IMR-90 (cell line): ENCODE data around the gene NCR1. TPM values are rescaled to one million over a fixed set of nuclear protein-coding genes. Genes with fewer than 3 reads are reported as not detected.

Experiments
- ATAC-seq: fragments of 200-7000 bp; cut with Tn5 transposase; 2 replicates; pipeline ENCODE4 v1.9.1; 2020; ENCODE audit warnings: low read depth, mild to moderate bottlenecking, moderate library complexity
- BruUV-seq: library from RNA; stranded (reverse); fragments of 400-500 nt; replicated peaks from 2 replicates; lab custom pipeline; 2021; lab: Mats Ljungman, UMichigan
- CTCF ChIA-PET: fragments of 300-600 bp; formaldehyde crosslinking; extraction: SDS; loops from one replicate; lab custom pipeline; 2021; ENCODE audit warnings: antibody characterized with exemption; lab: Yijun Ruan, JAX
- POLR2A ChIA-PET: fragments of 300-600 bp; sonication (Branson Sonifier 250); formaldehyde crosslinking; loops from one replicate; lab custom pipeline; 2022; ENCODE audit warnings: antibody characterized with exemption; ENCODE audit not compliant: unreplicated experiment; lab: Charles Lee
- DNase-seq: peaks from one replicate; pipeline ENCODE4 v3.0.0; 2013
- H2AFZ ChIP-seq: replicated peaks from 2 replicates; pipeline ENCODE3; 2013; ENCODE audit warnings: low read length, mild to moderate bottlenecking; ENCODE audit not compliant: poor library complexity
- H2AK5ac ChIP-seq: 2 replicates; pipeline ENCODE4 v1.6.1; 2013; ENCODE audit warnings: low read depth, low read length, inconsistent platforms
- H2AK9ac ChIP-seq: replicated peaks from 2 replicates; pipeline ENCODE3; 2013; ENCODE audit warnings: mild to moderate bottlenecking, low read depth, low read length, moderate library complexity; ENCODE audit not compliant: poor library complexity
- H2BK120ac ChIP-seq: 2 replicates; pipeline ENCODE4 v1.6.1; 2013; ENCODE audit warnings: low read depth, low read length, inconsistent platforms
- H2BK15ac ChIP-seq: 3 replicates; pipeline ENCODE4 v1.6.1; 2013; ENCODE audit warnings: low read depth, low read length, inconsistent platforms
- H2BK20ac ChIP-seq: 2 replicates; pipeline ENCODE4 v1.6.1; 2013; ENCODE audit warnings: low read depth, mild to moderate bottlenecking, inconsistent platforms, low read length, moderate library complexity
- H2BK5ac ChIP-seq: 2 replicates; pipeline ENCODE4 v1.6.1; 2013; ENCODE audit warnings: mild to moderate bottlenecking, low read depth, low read length, inconsistent platforms; ENCODE audit not compliant: poor library complexity, severe bottlenecking
- H3K14ac ChIP-seq: replicated peaks from 2 replicates; pipeline ENCODE4 v1.6.1; 2013; ENCODE audit warnings: low read depth, low read length, inconsistent platforms
- H3K18ac ChIP-seq: 2 replicates; pipeline ENCODE4 v1.6.1; 2013; ENCODE audit warnings: low read depth, low read length, control low read depth
- H3K23ac ChIP-seq: 2 replicates; pipeline ENCODE4 v1.6.1; 2013; ENCODE audit warnings: low read depth, low read length, inconsistent platforms
- H3K27ac ChIP-seq: 2 replicates; pipeline ENCODE4 v1.5.1; 2013; ENCODE audit warnings: mild to moderate bottlenecking, control low read depth, low read length; ENCODE audit not compliant: insufficient read depth
- H3K27me3 ChIP-seq: 2 replicates; pipeline ENCODE4 v1.6.1; 2013; ENCODE audit warnings: low read length; ENCODE audit not compliant: control insufficient read depth, insufficient read depth
- H3K36me3 ChIP-seq: 2 replicates; pipeline ENCODE4 v1.6.1; 2013; ENCODE audit warnings: low read length, mixed read lengths; ENCODE audit not compliant: control insufficient read depth, insufficient read depth
- H3K4ac ChIP-seq: 2 replicates; pipeline ENCODE4 v1.6.1; 2013; ENCODE audit warnings: low read depth, low read length, inconsistent platforms
- H3K4me1 ChIP-seq: 2 replicates; pipeline ENCODE4 v1.6.1; 2013; ENCODE audit warnings: low read length, mixed read lengths; ENCODE audit not compliant: control insufficient read depth, insufficient read depth
- H3K4me2 ChIP-seq: 2 replicates; pipeline ENCODE4 v1.6.1; 2013; ENCODE audit warnings: low read depth, mild to moderate bottlenecking, control low read depth, low read length, moderate library complexity
- H3K4me3 ChIP-seq: 2 replicates; pipeline ENCODE4 v1.5.1; 2013; ENCODE audit warnings: low read depth, mild to moderate bottlenecking, control low read depth, low read length, moderate library complexity; ENCODE audit not compliant: insufficient read depth
- H3K56ac ChIP-seq: 2 replicates; pipeline ENCODE4 v1.6.1; 2013; ENCODE audit warnings: low read length, inconsistent platforms; ENCODE audit not compliant: insufficient read depth; ENCODE audit errors: extremely low read depth
- H3K79me1 ChIP-seq, 2 experiments: 2 replicates each; pipeline ENCODE4 v1.6.1; 2013; ENCODE audit warnings: low read length in 2 of 2, inconsistent platforms in 1 of 2, low read depth in 1 of 2
- H3K9ac ChIP-seq: 2 replicates; pipeline ENCODE4 v1.6.1; 2013; ENCODE audit warnings: low read depth, low read length, control low read depth
- H3K9me1 ChIP-seq: 2 replicates; pipeline ENCODE4 v1.6.1; 2013; ENCODE audit warnings: low read length, inconsistent platforms; ENCODE audit not compliant: insufficient read depth
- H3K9me3 ChIP-seq: 2 replicates; pipeline ENCODE4 v1.6.1; 2013; ENCODE audit warnings: low read length; ENCODE audit not compliant: control insufficient read depth, insufficient read depth
- H4K20me1 ChIP-seq: 2 replicates; pipeline ENCODE4 v1.6.1; 2013; ENCODE audit warnings: low read length, inconsistent platforms; ENCODE audit not compliant: insufficient read depth
- H4K5ac ChIP-seq: 2 replicates; pipeline ENCODE4 v1.6.1; 2013; ENCODE audit warnings: mild to moderate bottlenecking, low read depth, low read length, control low read depth
- H4K8ac ChIP-seq, 2 experiments: 2 replicates each; pipeline ENCODE4 v1.6.1; 2013; ENCODE audit warnings: low read depth in 2 of 2, low read length in 2 of 2, control low read depth in 1 of 2, inconsistent platforms in 1 of 2
- H4K91ac ChIP-seq: 2 replicates; pipeline ENCODE4 v1.6.1; 2013; ENCODE audit warnings: low read depth, low read length, inconsistent platforms; ENCODE audit not compliant: insufficient read depth
- CEBPB ChIP-seq: IDR thresholded peaks from 2 replicates; pipeline ENCODE4 v1.6.1; 2012; ENCODE audit warnings: low read depth, low read length, improper control_type of control experiment
- CHD1 ChIP-seq: IDR thresholded peaks from 2 replicates; pipeline ENCODE4 v1.6.1; 2012; ENCODE audit warnings: low read depth, low read length, improper control_type of control experiment
- CTCF ChIP-seq: conservative IDR thresholded peaks from 2 replicates; pipeline ENCODE4 v1.5.1; 2012; ENCODE audit warnings: mild to moderate bottlenecking, low read depth, low read length, improper control_type of control experiment
- ELK1 ChIP-seq: fragments of 150-350 bp; IDR thresholded peaks from 2 replicates; pipeline ENCODE4 v1.6.1; 2016; ENCODE audit warnings: low read depth, mild to moderate bottlenecking, low read length, moderate library complexity, borderline replicate concordance
- FOS ChIP-seq: fragments of 150-350 bp; IDR thresholded peaks from 2 replicates; pipeline ENCODE4 v1.6.1; 2016; ENCODE audit warnings: low read depth, low read length
- MAFK ChIP-seq: IDR thresholded peaks from 2 replicates; pipeline ENCODE4 v1.6.1; 2012; ENCODE audit warnings: low read depth, low read length, improper control_type of control experiment
- MAZ ChIP-seq: IDR thresholded peaks from 2 replicates; pipeline ENCODE4 v1.6.1; 2012; ENCODE audit warnings: low read depth, mild to moderate bottlenecking, low read length, improper control_type of control experiment, moderate library complexity, borderline replicate concordance
- MXI1 ChIP-seq: IDR thresholded peaks from 2 replicates; pipeline ENCODE4 v1.6.1; 2012; ENCODE audit warnings: low read depth, mild to moderate bottlenecking, low read length, moderate library complexity, borderline replicate concordance
- NFE2L2 ChIP-seq: fragments of 150-350 bp; IDR thresholded peaks from 2 replicates; pipeline ENCODE4 v1.6.1; 2016; ENCODE audit warnings: low read depth, mild to moderate bottlenecking, low read length
- POLR2A ChIP-seq: IDR thresholded peaks from 2 replicates; pipeline ENCODE4 v1.6.1; 2012; ENCODE audit warnings: mild to moderate bottlenecking, low read depth, low read length
- RAD21 ChIP-seq: IDR thresholded peaks from 2 replicates; pipeline ENCODE4 v1.6.1; 2012; ENCODE audit warnings: low read length, improper control_type of control experiment
- RCOR1 ChIP-seq: IDR thresholded peaks from 2 replicates; pipeline ENCODE4 v1.6.1; 2012; ENCODE audit warnings: mild to moderate bottlenecking, low read length, improper control_type of control experiment; ENCODE audit not compliant: insufficient replicate concordance
- USF2 ChIP-seq: fragments of 150-350 bp; IDR thresholded peaks from 2 replicates; pipeline ENCODE4 v1.6.1; 2017; ENCODE audit warnings: mild to moderate bottlenecking, antibody characterized with exemption, low read length, low read depth
- WGBS, 2 experiments: methylation state at CpG; one replicate each; pipeline versions ENCODE4 v1.1.5 to v1.1.7; 2013; ENCODE audit warnings: missing lambda C conversion rate in 2 of 2; ENCODE audit not compliant: insufficient read length in 1 of 2; ENCODE audit errors: extremely low coverage in 2 of 2; 5-methylcytosine and 5-hydroxymethylcytosine counted together
- dilution Hi-C: fragments of 300-500 bp; cut with HindIII; formaldehyde crosslinking; loops from one replicate; pipeline ENCODE4 v1.14.3; 2018; ENCODE audit warnings: low sequenced_read_pairs; ENCODE audit not compliant: unreplicated experiment
- in situ Hi-C: fragments of 300-500 bp; cut with MboI; formaldehyde crosslinking; loops from 3 replicates; pipeline ENCODE4 v1.14.3; 2019; ENCODE audit warnings: low sequenced_read_pairs, inconsistent platforms, mixed read lengths
- intact Hi-C: fragments of 100-400 bp; cut with micrococcal nuclease; formaldehyde crosslinking; loops from 2 replicates; pipeline ENCODE4 v1.10.0; 2022
- polyA plus RNA-seq, 3 experiments: library from polyadenylated mRNA; depleted of rRNA; stranded (reverse); fragments of >200 nt; gene quantifications; 2 replicates each; pipeline ENCODE4 v1.2.3, GENCODE V29; 2012; ENCODE audit warnings: low replicate concordance in 1 of 3
- total RNA-seq: library from RNA; depleted of rRNA; stranded (reverse); fragments of >200 nt; gene quantifications from 2 replicates; pipeline ENCODE4 v1.2.3, GENCODE V29; 2012

The NCR1 gene
- total and polyA plus RNA-seq, 2 of the 4 experiments (the other 2 are of a cell fraction), result not detected

- no TSS peak for BruUV-seq
- ATAC-seq (no peak), DNase-seq (no peak)
- Histone ChIP-seq H4K20me1 (no peaks in the 10 kb centered on the region), H3K23ac (no peak overlapping the region), H3K4me3 (no peak overlapping the region), H3K9me1 (no peaks in the 10 kb centered on the region), H3K27ac (no peak overlapping the region), H2AK5ac (no peak overlapping the region), H2AK9ac (no peak overlapping the region), H3K18ac (no peak overlapping the region), H2BK5ac (no peak overlapping the region), H3K9ac (no peak overlapping the region), H3K27me3 (no peaks in the 10 kb centered on the region), H3K4ac (no peak overlapping the region), H2BK15ac (no peak overlapping the region), H4K8ac (no peak overlapping the region), H3K4me1 (no peaks in the 10 kb centered on the region), H3K9me3 (peaks cover 26% of the 10 kb centered on the region), H2AFZ (no peak overlapping the region), H3K56ac (no peak overlapping the region), H3K14ac (no peak overlapping the region), H3K4me2 (no peak overlapping the region), H2BK120ac (no peak overlapping the region), H4K91ac (no peak overlapping the region), H4K5ac (no peak overlapping the region), H3K36me3 (no peaks in the 10 kb centered on the region), H3K79me1 (no peaks in the 10 kb centered on the region), H2BK20ac (no peak overlapping the region)
- ChIA-PET CTCF (no interaction called here), POLR2A (no interaction called here)
- TF ChIP-seq MXI1 (no peak), MAZ (no peak), MAFK (no peak), POLR2A (no peak), ELK1 (no peak), CHD1 (no peak), CEBPB (no peak), CTCF (no peak), NFE2L2 (no peak), RCOR1 (no peak), USF2 (no peak), FOS (no peak), RAD21 (no peak)
- dilution Hi-C loops (no loop called here), intact Hi-C loops (no loop called here), in situ Hi-C loops (no loop called here)
- WGBS, 2 experiments, result 40% methylated on average over 1 of the region's 2 CpGs; no CpG with 5 or more reads in 1 of the 2 experiments
Measured at GRCh38 chr19:54928299-54928698, 22.4 kb downstream of the NCR1 start.
